Retinal pigment epithelial cell (primary cell): ENCODE results near the gene PLXND1.

Experiments
- DNase-seq: peaks from one replicate; pipeline ENCODE4 v3.0.0-alpha.2; 2010; ENCODE audit warnings: low read depth
- H3K4me3 ChIP-seq: 2 replicates; pipeline ENCODE4 v1.5.1; 2011; ENCODE audit warnings: mild to moderate bottlenecking, low read length, control low read depth, moderate library complexity
- CTCF ChIP-seq: conservative IDR thresholded peaks from 2 replicates; pipeline ENCODE4 v1.5.1; 2011; ENCODE audit warnings: low read depth, low read length, control low read depth, inconsistent platforms

The PLXND1 gene

DNA sequence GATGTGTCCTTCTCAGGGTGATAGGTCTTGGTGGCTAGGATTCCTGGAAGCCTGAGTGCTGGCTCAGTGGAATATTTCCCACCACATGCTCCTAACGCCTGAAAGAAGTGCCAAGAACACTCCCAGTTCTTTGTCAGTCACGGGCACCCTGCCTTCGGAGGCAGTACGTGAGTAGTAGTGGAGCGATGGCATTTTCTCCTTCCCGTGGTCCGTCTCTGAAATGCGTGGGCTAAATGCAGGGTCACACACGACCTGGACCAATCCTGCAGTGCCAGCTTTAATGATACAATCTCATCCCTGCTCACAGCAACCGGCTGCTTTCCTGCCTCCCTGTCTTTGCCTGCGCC is 49.0 kb downstream of the PLXND1 start:
- TF ChIP-seq CTCF: no peak
- no peak for DNase-seq
- no peak overlapping the region for H3K4me3 ChIP-seq

DNA sequence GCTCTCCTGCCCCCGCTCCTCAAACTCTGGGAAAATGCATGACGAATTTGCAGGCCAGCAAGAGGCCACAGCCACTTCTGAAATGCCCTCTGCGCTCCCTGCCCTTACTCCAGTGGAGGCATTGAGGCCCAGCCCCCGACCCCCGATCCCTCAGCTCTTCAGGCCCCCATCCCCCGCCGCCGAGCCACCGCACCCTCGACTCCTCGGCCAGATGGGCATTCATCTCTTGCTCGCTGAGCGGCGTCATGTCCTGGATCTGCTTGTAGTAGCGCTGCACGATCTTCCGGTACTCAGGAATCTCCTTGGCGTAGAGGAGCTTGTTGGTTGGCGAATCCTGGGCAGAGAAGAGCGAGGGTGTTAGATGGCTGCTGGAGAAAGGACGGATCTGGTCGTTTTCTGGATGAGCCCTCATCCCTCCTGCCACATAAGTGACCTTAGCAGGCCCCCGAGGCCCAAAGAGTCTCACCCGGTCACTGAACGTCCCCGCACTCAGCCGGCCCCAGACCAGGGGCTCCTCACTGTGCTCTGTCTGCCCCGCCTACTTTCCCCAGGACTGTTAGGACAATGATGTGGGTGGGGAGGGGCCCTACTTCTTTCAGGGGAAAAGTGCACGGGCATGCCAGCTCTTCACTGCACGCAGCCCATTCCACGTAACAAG is 49.5 kb downstream of the PLXND1 start:
- no peak overlapping the region for H3K4me3 ChIP-seq
- DNase-seq: no peak
- no peak for TF ChIP-seq CTCF

DNA sequence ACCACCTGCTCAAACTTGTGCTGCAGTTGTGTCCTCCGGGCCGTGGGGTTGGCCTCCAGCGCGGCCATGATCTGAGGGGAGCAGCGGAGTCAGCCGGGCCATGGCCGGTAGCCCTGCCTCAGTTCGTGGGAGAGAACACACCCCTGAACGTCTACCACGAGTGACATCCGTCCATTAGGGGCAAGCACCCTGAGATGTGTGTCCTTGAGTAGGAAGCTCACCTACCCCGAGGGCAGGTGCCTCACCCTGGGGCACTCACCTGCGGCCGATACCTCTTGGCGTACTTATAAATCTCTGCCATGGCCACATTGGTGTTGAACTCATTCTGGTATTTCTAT is 50.1 kb downstream of the PLXND1 start:
- no peak for DNase-seq
- no peak for TF ChIP-seq CTCF
- no peak overlapping the region for H3K4me3 ChIP-seq

- H3K4me3 ChIP-seq: no peak overlapping the region
- no peak for TF ChIP-seq CTCF
These were observed 50.7 kb downstream of the PLXND1 start for GRCh38 chr3:129555616-129556357.

DNA sequence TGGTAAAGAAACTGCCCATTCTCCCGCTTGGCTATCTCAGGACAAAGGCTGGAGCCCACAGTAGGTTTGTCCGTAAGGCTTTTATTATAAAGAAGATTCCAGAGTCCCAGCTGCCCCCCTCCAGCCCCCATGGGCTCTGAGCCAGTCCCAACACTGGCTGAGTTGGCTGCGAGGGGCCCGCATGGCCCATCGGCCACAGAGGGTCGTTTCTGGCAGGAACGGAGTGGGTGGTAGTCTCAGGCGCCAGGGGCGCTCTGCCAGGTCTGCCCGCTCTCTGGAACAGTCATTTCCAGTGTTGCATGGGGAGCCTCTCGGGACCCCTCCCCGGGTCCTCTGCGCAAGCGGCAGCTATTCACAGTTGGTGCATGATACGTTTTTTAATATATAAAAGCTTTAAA is 51.3 kb downstream of the PLXND1 start:
- H3K4me3 ChIP-seq: no peak overlapping the region
- DNase-seq: no peak
- TF ChIP-seq CTCF: no peak

More at GRCh38 chr3:129555616-129556357, 50.7 kb downstream of the PLXND1 start:
- DNase-seq: no peak

DNA sequence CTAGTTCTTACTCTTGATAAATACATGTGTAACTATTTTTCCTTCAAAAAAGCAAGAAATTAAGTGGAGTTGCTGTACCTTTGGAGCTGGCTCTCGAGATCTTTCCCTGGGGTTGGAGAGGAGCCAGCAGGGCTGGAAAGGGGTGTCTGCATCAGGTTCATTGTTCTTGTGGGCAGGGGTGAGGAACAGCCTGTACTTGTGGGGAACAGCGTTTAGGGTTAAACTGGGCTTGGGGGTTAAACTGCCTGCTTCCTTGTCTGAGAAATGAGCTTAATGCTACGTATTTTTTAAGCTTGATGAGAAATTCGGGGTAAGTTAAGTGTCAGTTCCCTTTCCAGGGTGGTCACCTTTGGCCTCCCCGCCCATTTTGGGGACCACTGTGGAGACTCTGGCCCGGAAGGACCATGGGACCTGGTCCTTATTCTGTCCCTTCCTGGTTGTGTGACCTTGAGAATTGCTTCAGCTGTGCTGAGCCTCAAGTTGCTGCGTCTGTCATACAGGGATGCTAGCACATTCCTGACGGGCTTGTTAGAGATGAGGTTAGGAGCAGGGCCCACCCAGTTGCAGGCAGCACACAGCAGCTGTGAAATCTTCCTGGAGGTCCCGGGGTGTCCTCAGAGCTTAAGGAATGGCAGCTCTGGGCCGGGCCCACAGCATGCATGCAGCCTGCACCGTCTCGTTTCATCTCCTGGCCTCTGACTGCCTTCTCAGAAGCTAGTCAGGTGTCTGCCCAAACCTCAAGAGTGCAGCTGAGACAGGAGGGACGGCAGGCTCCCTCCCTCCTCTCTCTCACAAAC is 51.9 kb downstream of the PLXND1 start:
- no peak for DNase-seq
- TF ChIP-seq CTCF: no peak
- no peak overlapping the region for H3K4me3 ChIP-seq
